ENCODE results near the gene IGBP1. TPM values are rescaled to one million over a fixed set of nuclear protein-coding genes. Genes with fewer than 3 reads are reported as not detected.

IGBP1 gene
- total RNA-seq, 1 experiment from 2014 or later: 38.9 TPM

DNA sequence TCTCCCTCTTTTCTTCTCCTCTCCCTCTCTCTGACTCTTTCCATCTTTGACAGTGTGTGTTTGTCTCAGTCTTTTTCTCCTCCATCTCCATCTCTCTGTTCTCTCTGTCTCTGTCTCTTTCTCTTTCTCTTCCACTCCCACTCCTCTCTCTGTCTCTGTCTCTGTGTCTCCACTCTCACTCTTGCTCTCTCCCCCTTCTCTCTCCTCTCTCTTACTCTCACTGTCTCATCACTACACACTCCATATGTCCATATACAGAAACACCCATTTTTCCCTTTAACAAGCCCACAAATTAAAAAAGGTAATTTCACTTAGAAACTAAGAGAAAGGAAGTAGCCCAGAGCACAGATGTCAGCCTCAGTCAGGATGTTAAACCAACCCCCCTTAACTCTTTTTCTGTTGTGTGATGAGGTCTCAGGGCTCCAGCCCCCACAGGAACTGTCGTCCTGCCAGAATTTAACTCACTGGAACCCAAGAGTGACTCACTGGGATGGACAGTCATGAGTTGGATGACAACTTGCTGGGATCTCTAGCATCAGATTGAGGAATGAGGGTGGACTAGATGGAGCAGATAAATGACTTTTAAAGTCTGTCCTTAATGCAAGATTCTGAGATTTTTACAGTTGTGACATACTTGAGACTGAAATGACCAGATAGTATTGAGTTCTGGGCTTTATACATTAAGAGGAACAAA lies 43.5 kb upstream of the IGBP1 start:
- no peak overlapping the region for H3K4me3 Mint-ChIP-seq
- ChIA-PET POLR2A (no interaction called here), CTCF (interaction anchor here (1.3 kb wide), 1 partner anchor 8 kb away, joined by 5 read pairs; no protein-coding TSS in a partner anchor)
- H3K9me3 Mint-ChIP-seq: no peaks in the 10 kb centered on the region
- H3K27ac Mint-ChIP-seq: no peak overlapping the region
- TF ChIP-seq TEAD4 (CRISPR knock-in tag; IDR thresholded peaks at IDR 0.05): no peak
- TF ChIP-seq, protein P1, sequence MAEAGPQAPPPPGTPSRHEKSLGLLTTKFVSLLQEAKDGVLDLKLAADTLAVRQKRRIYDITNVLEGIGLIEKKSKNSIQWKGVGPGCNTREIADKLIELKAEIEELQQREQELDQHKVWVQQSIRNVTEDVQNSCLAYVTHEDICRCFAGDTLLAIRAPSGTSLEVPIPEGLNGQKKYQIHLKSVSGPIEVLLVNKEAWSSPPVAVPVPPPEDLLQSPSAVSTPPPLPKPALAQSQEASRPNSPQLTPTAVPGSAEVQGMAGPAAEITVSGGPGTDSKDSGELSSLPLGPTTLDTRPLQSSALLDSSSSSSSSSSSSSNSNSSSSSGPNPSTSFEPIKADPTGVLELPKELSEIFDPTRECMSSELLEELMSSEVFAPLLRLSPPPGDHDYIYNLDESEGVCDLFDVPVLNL (CRISPR knock-in tag; IDR thresholded peaks at IDR 0.05; ENCODE audit: borderline replicate concordance, low read depth): no peak
- TF ChIP-seq TEAD1 (CRISPR knock-in tag; IDR thresholded peaks at IDR 0.05): no peak
- no peak for DNase-seq (ENCODE audit: low spot score)
- peaks cover 2% of the 10 kb centered on the region; the same call in 1 of the 2 replicates for H3K4me1 Mint-ChIP-seq
- H3K27me3 Mint-ChIP-seq (ENCODE audit: low read depth): no peaks in the 10 kb centered on the region
- ATAC-seq: no peak
- H3K36me3 Mint-ChIP-seq: no peaks in the 10 kb centered on the region

GRCh38 chrX:70092247-70092646 lies 41.0 kb upstream of the IGBP1 start:
- CTCF ChIA-PET: no interaction called here
- ATAC-seq: no peak
- no peak for DNase-seq (ENCODE audit: low spot score)
- Mint-ChIP-seq H3K4me3 (no peak overlapping the region), H3K36me3 (no peaks in the 10 kb centered on the region), H3K27ac (no peak overlapping the region), H3K9me3 (no peaks in the 10 kb centered on the region), H3K27me3 (ENCODE audit: low read depth) (no peaks in the 10 kb centered on the region), H3K4me1 (no peaks in the 10 kb centered on the region)
- POLR2A ChIA-PET: no interaction called here
- TF ChIP-seq ETV6 (CRISPR knock-in tag; IDR thresholded peaks at IDR 0.05) (no peak), ATF2 (CRISPR knock-in tag; IDR thresholded peaks at IDR 0.05; ENCODE audit: borderline replicate concordance, low read depth) (no peak), ELF4 (CRISPR knock-in tag; IDR thresholded peaks at IDR 0.05; ENCODE audit: low read depth) (no peak), TEAD4 (CRISPR knock-in tag; IDR thresholded peaks at IDR 0.05) (no peak), HMGA2 (CRISPR knock-in tag; IDR thresholded peaks at IDR 0.05) (no peak), ZNF121 (CRISPR knock-in tag; IDR thresholded peaks at IDR 0.05) (no peak), FOXP1 (CRISPR knock-in tag; IDR thresholded peaks at IDR 0.05; ENCODE audit: borderline replicate concordance) (no peak), IRF1 (CRISPR knock-in tag; IDR thresholded peaks at IDR 0.05) (no peak), SP1 (CRISPR knock-in tag; conservative IDR thresholded peaks at IDR 0.05) (no peak), EMX1 (CRISPR knock-in tag; IDR thresholded peaks at IDR 0.05) (no peak), NR2C2 (CRISPR knock-in tag; IDR thresholded peaks at IDR 0.05) (no peak), SMAD3 (CRISPR knock-in tag; IDR thresholded peaks at IDR 0.05; ENCODE audit: borderline replicate concordance) (no peak), ZNF232 (CRISPR knock-in tag; IDR thresholded peaks at IDR 0.05) (no peak), ZBTB43 (CRISPR knock-in tag; IDR thresholded peaks at IDR 0.05) (no peak), AR (CRISPR knock-in tag; IDR thresholded peaks at IDR 0.05) (no peak)

Data from WTC11 (cell line).